Epithelial cell of proximal tubule (primary cell): ENCODE results near the gene FAM219A. TPM values are rescaled to one million over a fixed set of nuclear protein-coding genes. Genes with fewer than 3 reads are reported as not detected.
A peak's percentile ranks its signal among the peaks of the same experiment; 100 is the strongest.

Experiments
- DNase-seq: peaks from one replicate; pipeline ENCODE4 v3.0.0-alpha.2; 2011; ENCODE audit warnings: low read depth
- H3K4me3 ChIP-seq: 2 replicates; pipeline ENCODE4 v1.5.1; 2011; ENCODE audit warnings: low read depth, mild to moderate bottlenecking, low read length
- total RNA-seq: library from RNA; depleted of rRNA; stranded (reverse); fragments of >200 nt; gene quantifications from 2 replicates; pipeline ENCODE4 v1.2.3, GENCODE V29; 2015
- TF ChIP-seq, protein P1 (sequence below): conservative IDR thresholded peaks from 2 replicates; pipeline ENCODE4 v1.5.1; 2012; ENCODE audit warnings: low read depth, mild to moderate bottlenecking, low read length

FAM219A gene
- total RNA-seq, 1 donor from 2014 or later: 30.7 TPM

GRCh38 chr9:34382879-34383278 is 75.5 kb downstream of the FAM219A start:
- TF ChIP-seq, protein P1, sequence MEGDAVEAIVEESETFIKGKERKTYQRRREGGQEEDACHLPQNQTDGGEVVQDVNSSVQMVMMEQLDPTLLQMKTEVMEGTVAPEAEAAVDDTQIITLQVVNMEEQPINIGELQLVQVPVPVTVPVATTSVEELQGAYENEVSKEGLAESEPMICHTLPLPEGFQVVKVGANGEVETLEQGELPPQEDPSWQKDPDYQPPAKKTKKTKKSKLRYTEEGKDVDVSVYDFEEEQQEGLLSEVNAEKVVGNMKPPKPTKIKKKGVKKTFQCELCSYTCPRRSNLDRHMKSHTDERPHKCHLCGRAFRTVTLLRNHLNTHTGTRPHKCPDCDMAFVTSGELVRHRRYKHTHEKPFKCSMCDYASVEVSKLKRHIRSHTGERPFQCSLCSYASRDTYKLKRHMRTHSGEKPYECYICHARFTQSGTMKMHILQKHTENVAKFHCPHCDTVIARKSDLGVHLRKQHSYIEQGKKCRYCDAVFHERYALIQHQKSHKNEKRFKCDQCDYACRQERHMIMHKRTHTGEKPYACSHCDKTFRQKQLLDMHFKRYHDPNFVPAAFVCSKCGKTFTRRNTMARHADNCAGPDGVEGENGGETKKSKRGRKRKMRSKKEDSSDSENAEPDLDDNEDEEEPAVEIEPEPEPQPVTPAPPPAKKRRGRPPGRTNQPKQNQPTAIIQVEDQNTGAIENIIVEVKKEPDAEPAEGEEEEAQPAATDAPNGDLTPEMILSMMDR: no peak
- no peak overlapping the region for H3K4me3 ChIP-seq
- no peak for DNase-seq

- TF ChIP-seq, protein P1: no peak
- DNase-seq: no peak
These were observed 76.3 kb downstream of the FAM219A start for GRCh38 chr9:34382054-34382453.

DNA sequence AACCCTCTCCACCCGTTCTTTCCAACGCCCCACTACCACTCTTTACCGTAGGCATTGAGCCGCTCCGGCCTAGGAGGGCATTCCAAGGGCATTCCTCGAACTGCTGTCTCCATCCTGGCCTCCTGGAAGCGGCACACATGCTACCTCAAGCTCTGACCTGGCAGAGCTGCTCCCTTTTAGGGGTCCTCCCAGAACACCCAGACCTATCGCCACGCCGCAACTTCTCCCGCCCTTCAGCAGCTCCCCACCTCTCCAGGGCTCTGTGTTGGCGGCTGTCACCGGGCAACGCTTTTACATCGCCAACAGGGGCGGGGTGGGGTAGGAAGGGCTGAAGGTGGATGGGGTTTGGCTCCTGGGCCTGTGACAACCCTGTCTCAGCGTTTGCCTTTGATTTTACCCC is 77.0 kb downstream of the FAM219A start:
- peak overlapping the region; percentile 59 for H3K4me3 ChIP-seq
- no peak for DNase-seq
- TF ChIP-seq, protein P1: no peak

More at GRCh38 chr9:34382054-34382453, 76.3 kb downstream of the FAM219A start:
- no peak overlapping the region for H3K4me3 ChIP-seq

GRCh38 chr9:34380511-34381315 is 77.7 kb downstream of the FAM219A start:
- DNase-seq: no peak
- peak overlapping the region; percentile 59 for H3K4me3 ChIP-seq
- TF ChIP-seq, protein P1: no peak

- peak overlapping the region; percentile 59 for H3K4me3 ChIP-seq
- TF ChIP-seq, protein P1: no peak
These were observed 78.3 kb downstream of the FAM219A start for GRCh38 chr9:34380034-34380510.

DNA sequence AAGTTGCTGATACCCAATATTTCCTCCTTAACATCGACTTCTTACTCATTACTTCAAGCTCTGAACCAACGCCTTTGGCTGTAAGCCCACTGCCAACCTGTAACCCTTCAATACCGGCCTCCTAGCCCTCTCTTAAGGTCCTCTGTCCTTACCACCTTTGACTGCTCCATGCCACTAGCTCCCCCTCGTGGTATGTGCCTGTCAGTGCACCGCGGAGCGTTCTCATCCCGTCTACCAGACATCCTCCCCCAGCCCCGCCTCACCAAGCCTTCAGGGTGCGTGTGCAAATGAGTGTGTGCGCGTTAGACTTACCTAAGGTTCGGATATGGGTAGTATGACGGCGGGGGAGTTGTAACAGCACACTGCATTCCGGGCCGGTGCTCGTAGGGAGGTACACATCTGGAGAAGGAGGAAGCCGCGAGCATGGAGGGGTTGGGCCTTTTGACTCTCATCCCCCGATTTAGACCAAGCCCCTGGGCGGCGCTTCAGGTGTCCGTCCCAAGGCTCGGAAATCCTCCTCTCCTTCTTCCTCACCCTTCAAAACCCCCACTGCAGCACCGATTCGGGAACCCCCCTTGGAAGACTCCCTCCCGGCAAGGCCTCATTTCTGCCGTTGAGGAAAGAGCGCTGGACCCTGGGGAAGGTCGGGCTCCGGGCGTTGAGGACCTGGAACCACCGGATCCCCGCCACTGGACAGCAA is 78.9 kb downstream of the FAM219A start:
- H3K4me3 ChIP-seq: peak overlapping the region; percentile 59
- peak; percentile 33 for DNase-seq
- TF ChIP-seq, protein P1: peak; percentile 98

More at GRCh38 chr9:34380034-34380510, 78.3 kb downstream of the FAM219A start:
- DNase-seq: no peak
